Sigmoid colon (tissue), 7 donors: Measurements from ENCODE around the gene CRACR2A. TPM values are rescaled to one million over a fixed set of nuclear protein-coding genes. Genes with fewer than 3 reads are reported as not detected.

ENCODE experiments used
- DNase-seq: peaks from one replicate; pipeline ENCODE4 v3.0.0-alpha.2; 2019
- H3K27ac ChIP-seq, 4 donors: fragments of 200-600 bp; sonication (generic); one replicate each; pipeline ENCODE4 v1.5.1; 2016 to 2019; ENCODE audit warnings: mild to moderate bottlenecking in 1 of 4
- H3K27me3 ChIP-seq, 3 donors: fragments of 200-600 bp; sonication (generic); one replicate each; pipeline ENCODE4 v1.5.1; 2019; ENCODE audit warnings: mild to moderate bottlenecking in 1 of 3
- H3K36me3 ChIP-seq, 4 donors: fragments of 200-600 bp; sonication (generic); one replicate each; pipeline ENCODE4 v1.5.1; 2016 to 2019
- H3K4me1 ChIP-seq, 4 donors: fragments of 200-600 bp; sonication (generic); one replicate each; pipeline ENCODE4 v1.5.1; 2017 to 2019
- H3K4me3 ChIP-seq, 4 donors: fragments of 200-600 bp; sonication (generic); one replicate each; pipeline ENCODE4 v1.5.1; 2017 to 2019; ENCODE audit warnings: mild to moderate bottlenecking in 2 of 4, moderate library complexity in 1 of 4
- H3K9me3 ChIP-seq, 4 donors: fragments of 200-600 bp in 3 of 4; sonication (generic) in 3 of 4; one replicate each; pipeline versions ENCODE4 v1.5.1 to v1.6.1; 2013 to 2019
- EP300 ChIP-seq, 4 donors: sonication (generic); formaldehyde crosslinking; IDR thresholded peaks; one replicate each; pipeline ENCODE4 v1.6.1; 2017; ENCODE audit warnings: antibody characterized with exemption in 4 of 4
- POLR2A ChIP-seq, 2 donors: fragments of 450-650 bp; IDR thresholded peaks; one replicate each; pipeline ENCODE4 v1.6.1; 2016; ENCODE audit warnings: antibody characterized with exemption in 2 of 2, mild to moderate bottlenecking in 2 of 2, moderate library complexity in 2 of 2
- POLR2AphosphoS5 ChIP-seq, 4 donors: sonication (generic); formaldehyde crosslinking; IDR thresholded peaks; one replicate each; pipeline ENCODE4 v1.6.1; 2017; ENCODE audit warnings: antibody characterized with exemption in 4 of 4
- WGBS, 2 donors: extraction: QIAGEN DNeasy Blood & Tissue Kit; methylation state at CpG; one replicate each; pipeline ENCODE4 v1.1.7; 2013; 5-methylcytosine and 5-hydroxymethylcytosine counted together
- intact Hi-C: fragments of 100-400 bp; cut with DNase I; formaldehyde crosslinking; loops from one replicate; pipeline ENCODE4 v1.15.1; 2023
- polyA plus RNA-seq, 3 donors: library from polyadenylated mRNA; stranded (reverse); fragments of 200-250 nt; gene quantifications; one replicate each; pipeline ENCODE4 v1.2.3, GENCODE V29; 2013
- total RNA-seq, 4 donors: library from RNA; depleted of rRNA; stranded (reverse); fragments of >200 nt; gene quantifications; one replicate each; pipeline ENCODE4 v1.1.0, GENCODE V29; 2016
- TF ChIP-seq, protein P1 (sequence below), 4 experiments: fragments of 450-650 bp in 3 of 4; fragments of 200-600 bp in 1 of 4; IDR thresholded peaks; one replicate each; pipeline ENCODE4 v1.5.1; 2016 to 2019; ENCODE audit warnings: antibody characterized with exemption in 4 of 4, mild to moderate bottlenecking in 3 of 4, moderate library complexity in 2 of 4
- donor health status: healthy with polysubstance abuse.
- donor health status: Bipolar disorder and iron deficiency.
- donor health status: healthy.

The CRACR2A gene
- total and polyA plus RNA-seq, 7 donors: 1.1 to 29.6 (median 4.2) TPM

- 93 to 94% methylated on average over 8 of the region's 8 CpGs for WGBS, 2 donors
- peaks cover 0 to 4% (median 0%) of the 10 kb centered on the region in 4 donors for H3K9me3 ChIP-seq
- DNase-seq: no peak
- intact Hi-C loops: no loop called here
- TF ChIP-seq POLR2A (IDR thresholded peaks at IDR 0.05) (no peak), EP300 (IDR thresholded peaks at IDR 0.05) (no peak), POLR2AphosphoS5 (IDR thresholded peaks at IDR 0.05) (no peak)
- TF ChIP-seq, protein P1, sequence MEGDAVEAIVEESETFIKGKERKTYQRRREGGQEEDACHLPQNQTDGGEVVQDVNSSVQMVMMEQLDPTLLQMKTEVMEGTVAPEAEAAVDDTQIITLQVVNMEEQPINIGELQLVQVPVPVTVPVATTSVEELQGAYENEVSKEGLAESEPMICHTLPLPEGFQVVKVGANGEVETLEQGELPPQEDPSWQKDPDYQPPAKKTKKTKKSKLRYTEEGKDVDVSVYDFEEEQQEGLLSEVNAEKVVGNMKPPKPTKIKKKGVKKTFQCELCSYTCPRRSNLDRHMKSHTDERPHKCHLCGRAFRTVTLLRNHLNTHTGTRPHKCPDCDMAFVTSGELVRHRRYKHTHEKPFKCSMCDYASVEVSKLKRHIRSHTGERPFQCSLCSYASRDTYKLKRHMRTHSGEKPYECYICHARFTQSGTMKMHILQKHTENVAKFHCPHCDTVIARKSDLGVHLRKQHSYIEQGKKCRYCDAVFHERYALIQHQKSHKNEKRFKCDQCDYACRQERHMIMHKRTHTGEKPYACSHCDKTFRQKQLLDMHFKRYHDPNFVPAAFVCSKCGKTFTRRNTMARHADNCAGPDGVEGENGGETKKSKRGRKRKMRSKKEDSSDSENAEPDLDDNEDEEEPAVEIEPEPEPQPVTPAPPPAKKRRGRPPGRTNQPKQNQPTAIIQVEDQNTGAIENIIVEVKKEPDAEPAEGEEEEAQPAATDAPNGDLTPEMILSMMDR (IDR thresholded peaks at IDR 0.05): no peak
- H3K36me3 ChIP-seq: no peaks in the 10 kb centered on the region
- H3K4me1 ChIP-seq: no peaks in the 10 kb centered on the region
- H3K4me3 ChIP-seq: no peak overlapping the region
- H3K27ac ChIP-seq: no peak overlapping the region
- no peaks in the 10 kb centered on the region for H3K27me3 ChIP-seq
These were observed 169.1 kb downstream of the CRACR2A start for GRCh38 chr12:3583656-3584334.

DNA sequence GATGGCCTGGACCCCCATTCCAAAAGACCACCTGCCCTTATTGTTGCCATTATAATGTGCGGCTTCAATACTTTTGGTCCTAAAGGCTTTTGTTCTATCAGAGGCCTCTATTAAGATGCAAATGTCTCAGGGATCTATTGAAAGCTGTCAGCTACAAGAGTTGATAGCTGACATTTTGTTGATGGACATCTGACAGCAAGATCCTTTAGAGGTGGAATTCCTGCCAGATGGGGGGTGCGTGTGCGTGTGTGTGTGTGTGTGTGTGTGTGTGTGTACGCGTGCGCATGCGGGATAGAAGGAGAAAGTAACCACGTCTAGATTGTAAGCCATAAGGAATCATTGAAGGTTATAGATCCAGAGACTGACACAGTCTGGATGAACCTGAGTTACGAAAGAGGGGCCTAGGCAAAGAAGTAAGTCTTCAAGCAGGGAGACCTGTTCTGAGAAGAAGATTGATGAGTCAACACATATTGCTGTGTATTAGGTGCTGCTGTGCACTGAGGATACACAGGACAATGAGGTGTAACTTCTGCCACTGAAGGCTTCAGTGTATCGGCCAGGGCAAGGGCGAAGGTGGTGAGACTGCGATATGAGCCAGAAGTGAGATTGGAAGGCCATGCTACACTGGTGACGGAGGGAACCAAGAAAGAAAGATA, 172.7 kb downstream of the CRACR2A start:
- intact Hi-C loops: no loop called here
- H3K27ac ChIP-seq: no peak overlapping the region
- 92 to 93% methylated on average over 13 of the region's 13 CpGs for WGBS, 2 donors
- no peaks in the 10 kb centered on the region for H3K4me1 ChIP-seq
- no peaks in the 10 kb centered on the region for H3K36me3 ChIP-seq
- no peak for DNase-seq
- no peak overlapping the region for H3K4me3 ChIP-seq
- TF ChIP-seq, protein P1 (IDR thresholded peaks at IDR 0.05): no peak
- TF ChIP-seq EP300 (IDR thresholded peaks at IDR 0.05) (no peak), POLR2AphosphoS5 (IDR thresholded peaks at IDR 0.05) (no peak), POLR2A (IDR thresholded peaks at IDR 0.05) (no peak)
- peaks cover 0 to 4% (median 0%) of the 10 kb centered on the region in 4 donors for H3K9me3 ChIP-seq
- no peaks in the 10 kb centered on the region for H3K27me3 ChIP-seq

- no peak overlapping the region for H3K27ac ChIP-seq
- TF ChIP-seq, protein P1 (IDR thresholded peaks at IDR 0.05): no peak
- no peak for TF ChIP-seq POLR2A (IDR thresholded peaks at IDR 0.05)
- TF ChIP-seq POLR2AphosphoS5 (IDR thresholded peaks at IDR 0.05): no peak
- no peaks in the 10 kb centered on the region for H3K27me3 ChIP-seq
- no peak for DNase-seq
- no peaks in the 10 kb centered on the region for H3K36me3 ChIP-seq
- no peak overlapping the region for H3K4me3 ChIP-seq
- H3K9me3 ChIP-seq: peaks cover 0 to 4% (median 0%) of the 10 kb centered on the region in 4 donors
- WGBS, 2 donors: 82 to 86% methylated on average over 15 of the region's 15 CpGs
- intact Hi-C loops: no loop called here
- H3K4me1 ChIP-seq: no peaks in the 10 kb centered on the region
These were observed 173.3 kb downstream of the CRACR2A start for GRCh38 chr12:3579446-3580093.

- H3K9me3 ChIP-seq: no peaks in the 10 kb centered on the region
- no peak overlapping the region for H3K4me3 ChIP-seq
- intact Hi-C loops: no loop called here
- no peaks in the 10 kb centered on the region for H3K4me1 ChIP-seq
- DNase-seq: no peak
- WGBS, 2 donors: 63 to 78% methylated on average over 5 of the region's 5 CpGs
- no peaks in the 10 kb centered on the region for H3K27me3 ChIP-seq
- TF ChIP-seq EP300 (IDR thresholded peaks at IDR 0.05): no peak
- TF ChIP-seq, protein P1 (IDR thresholded peaks at IDR 0.05): no peak
- no peak for TF ChIP-seq POLR2A (IDR thresholded peaks at IDR 0.05)
- no peak for TF ChIP-seq POLR2AphosphoS5 (IDR thresholded peaks at IDR 0.05)
- H3K36me3 ChIP-seq: no peaks in the 10 kb centered on the region
- no peak overlapping the region for H3K27ac ChIP-seq
These were observed 174.4 kb downstream of the CRACR2A start for GRCh38 chr12:3578557-3578956.
